ENCODE data around the gene KDM6A. TPM values are rescaled to one million over a fixed set of nuclear protein-coding genes. Genes with fewer than 3 reads are reported as not detected.

The KDM6A gene
- total RNA-seq, 2 experiments from 2014 or later: 24.5 to 24.7 TPM

DNA sequence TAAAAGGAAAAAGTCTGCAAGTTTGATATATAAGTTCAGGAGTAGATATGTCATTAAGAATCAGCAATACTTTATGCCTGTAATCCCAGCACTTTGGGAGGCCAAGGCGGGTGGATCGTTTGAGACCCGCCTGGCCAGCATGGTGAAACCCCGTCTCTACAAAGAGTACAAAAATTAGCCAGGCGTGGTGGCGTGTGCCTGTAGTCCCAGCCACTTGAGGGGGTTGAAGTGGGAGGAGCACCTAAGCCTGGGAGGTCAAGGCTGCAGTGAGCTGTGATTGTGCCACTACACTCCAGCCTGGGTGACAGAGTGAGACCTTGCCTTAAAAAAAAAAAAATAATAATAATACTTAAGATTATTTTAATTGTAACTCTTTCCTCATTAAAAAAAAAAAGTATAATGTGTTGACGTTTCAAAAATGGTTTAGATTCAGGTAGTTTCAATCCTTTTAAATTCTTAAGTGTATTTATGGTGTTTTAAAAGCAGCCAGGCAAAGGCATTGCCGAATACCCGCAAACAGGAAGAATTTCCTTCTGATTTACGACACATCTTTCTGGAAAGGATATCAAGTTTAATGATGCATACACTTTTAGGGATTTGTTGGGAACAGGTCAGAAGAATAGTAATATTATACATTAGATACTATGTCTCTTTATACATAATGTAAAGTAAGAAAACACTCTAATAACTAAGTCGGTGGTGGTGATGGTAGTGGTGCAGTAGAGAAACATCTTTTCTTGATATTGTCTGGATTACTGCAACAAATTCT is 80.9 kb downstream of the KDM6A start:
- ChIA-PET CTCF (no interaction called here), POLR2A (no interaction called here)
- no peak overlapping the region for H3K27ac Mint-ChIP-seq

DNA sequence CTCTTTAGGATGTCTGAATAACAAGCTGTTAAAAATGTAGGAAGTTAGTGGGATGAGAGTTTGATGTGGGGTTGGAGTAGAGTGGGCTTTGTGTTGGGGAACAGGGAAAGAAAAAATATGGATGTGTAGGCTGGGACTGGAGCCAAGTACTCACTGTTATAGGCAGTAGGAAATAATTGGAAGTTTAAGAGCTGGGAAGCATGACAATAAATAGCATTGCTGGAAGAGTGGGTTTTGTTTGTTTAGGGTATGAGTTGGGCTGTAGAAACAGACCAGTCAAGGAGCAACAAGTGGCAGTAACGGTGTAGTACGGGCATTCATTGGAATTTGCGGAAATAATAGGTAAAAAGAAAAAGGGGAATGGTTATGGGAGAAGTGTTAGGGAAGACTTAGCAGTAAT is 81.6 kb downstream of the KDM6A start:
- no peak overlapping the region for H3K27ac Mint-ChIP-seq
- ChIA-PET CTCF (no interaction called here), POLR2A (no interaction called here)
- no peak for DNase-seq
- no peak overlapping the region for H3K4me3 Mint-ChIP-seq
- H3K36me3 Mint-ChIP-seq (ENCODE audit: low read depth): peaks cover 7% of the 10 kb centered on the region
- ATAC-seq: no peak
- H3K9me3 Mint-ChIP-seq (ENCODE audit: insufficient read depth): no peaks in the 10 kb centered on the region
- H3K27me3 Mint-ChIP-seq (ENCODE audit: low read depth): no peaks in the 10 kb centered on the region
- peaks cover 9% of the 10 kb centered on the region for H3K4me1 Mint-ChIP-seq (ENCODE audit: low read depth)

More for the DNA sequence above, 80.9 kb downstream of the KDM6A start:
- peaks cover 9% of the 10 kb centered on the region for H3K4me1 Mint-ChIP-seq (ENCODE audit: low read depth)
- no peaks in the 10 kb centered on the region for H3K9me3 Mint-ChIP-seq (ENCODE audit: insufficient read depth)
- H3K27me3 Mint-ChIP-seq (ENCODE audit: low read depth): no peaks in the 10 kb centered on the region
- ATAC-seq (no peak), DNase-seq (no peak)
- peaks cover 7% of the 10 kb centered on the region for H3K36me3 Mint-ChIP-seq (ENCODE audit: low read depth)
- H3K4me3 Mint-ChIP-seq: no peak overlapping the region

DNA sequence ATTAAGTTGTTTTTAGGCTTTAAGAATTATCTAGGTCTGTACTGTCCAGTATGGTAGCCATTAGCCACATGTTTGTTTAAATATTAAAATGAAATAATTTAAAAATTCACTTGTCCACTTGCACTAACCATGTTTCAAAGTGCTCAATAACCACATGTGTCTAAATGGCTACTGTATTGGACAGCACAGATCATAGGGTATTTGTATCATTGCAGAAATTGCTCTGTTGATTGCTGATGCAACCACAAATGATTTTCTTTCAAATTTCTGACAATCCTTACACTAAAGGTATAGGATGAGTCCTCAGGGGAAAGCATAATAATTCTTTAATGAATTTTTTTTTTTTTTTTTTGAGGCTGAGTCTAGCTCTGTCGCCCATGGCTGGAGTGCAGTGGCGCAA is 84.9 kb downstream of the KDM6A start:
- Mint-ChIP-seq H3K4me3 (no peak overlapping the region), H3K9me3 (ENCODE audit: insufficient read depth) (no peaks in the 10 kb centered on the region), H3K27ac (no peak overlapping the region), H3K27me3 (ENCODE audit: low read depth) (no peaks in the 10 kb centered on the region), H3K4me1 (ENCODE audit: low read depth) (peaks cover 11% of the 10 kb centered on the region), H3K36me3 (ENCODE audit: low read depth) (peaks cover 11% of the 10 kb centered on the region)
- POLR2A ChIA-PET: no interaction called here
- no peak for ATAC-seq
- DNase-seq: no peak
- CTCF ChIA-PET: no interaction called here

DNA sequence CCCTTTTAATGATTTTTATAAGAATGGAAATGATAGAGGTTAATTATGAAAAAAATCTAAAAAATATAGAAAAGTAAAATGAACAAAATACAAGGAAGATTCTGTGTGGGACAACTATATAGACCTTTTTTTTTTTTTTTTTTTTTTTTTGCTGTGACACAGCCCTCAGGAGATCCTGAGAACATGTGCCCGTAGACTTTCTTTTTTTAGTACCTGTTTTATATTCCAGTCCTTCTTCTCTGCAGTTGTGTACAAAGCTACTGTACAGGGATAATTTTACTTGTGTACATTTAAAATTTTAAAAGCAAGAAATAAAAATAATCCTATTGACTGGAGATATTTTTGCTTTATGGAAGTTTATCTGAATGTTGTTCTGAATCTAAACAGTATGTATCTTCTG is 85.5 kb downstream of the KDM6A start:
- Mint-ChIP-seq H3K27ac (no peak overlapping the region), H3K27me3 (ENCODE audit: low read depth) (no peaks in the 10 kb centered on the region), H3K36me3 (ENCODE audit: low read depth) (peaks cover 17% of the 10 kb centered on the region), H3K4me1 (ENCODE audit: low read depth) (peaks cover 11% of the 10 kb centered on the region), H3K4me3 (no peak overlapping the region), H3K9me3 (ENCODE audit: insufficient read depth) (no peaks in the 10 kb centered on the region)
- POLR2A ChIA-PET: no interaction called here
- no peak for DNase-seq
- CTCF ChIA-PET: no interaction called here
- ATAC-seq: no peak

DNA sequence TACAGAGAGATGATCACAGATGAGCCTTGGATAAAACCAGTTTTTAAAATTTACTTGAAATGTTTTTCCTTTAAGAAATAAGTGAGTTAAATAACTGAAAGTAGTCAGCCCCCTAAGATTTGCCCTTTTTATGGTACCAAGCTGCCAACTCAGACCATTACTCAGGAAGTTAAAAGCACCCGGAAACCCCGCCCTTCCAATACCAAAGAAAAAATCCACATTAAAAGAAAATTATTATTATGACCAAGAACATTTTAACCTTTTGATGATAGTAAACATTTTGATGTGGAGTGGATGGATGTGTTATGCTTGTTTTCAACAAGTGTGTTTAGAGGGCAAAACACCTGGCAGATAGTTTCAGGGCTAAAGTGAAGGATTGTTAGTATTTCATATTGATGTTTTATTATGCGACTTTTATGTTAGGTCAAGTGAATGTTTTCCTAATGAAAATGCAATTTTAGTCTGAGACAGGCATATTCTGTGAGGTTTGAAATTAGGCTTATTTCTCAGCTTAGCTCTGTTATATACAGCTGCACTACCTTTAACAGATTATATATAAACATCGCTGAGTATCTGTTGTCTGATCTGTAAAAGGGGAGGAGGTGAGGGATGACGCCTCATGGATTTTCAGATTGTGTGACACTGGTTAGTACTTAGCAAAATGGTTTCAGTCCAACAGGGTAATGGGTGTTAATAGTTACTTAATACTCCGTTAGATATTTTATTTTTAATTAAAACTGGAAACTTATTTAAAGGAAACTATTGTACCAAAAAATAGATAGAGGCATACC is 89.0 kb downstream of the KDM6A start:
- DNase-seq: no peak
- H3K4me1 Mint-ChIP-seq (ENCODE audit: low read depth): peaks cover 16% of the 10 kb centered on the region
- no peaks in the 10 kb centered on the region for H3K27me3 Mint-ChIP-seq (ENCODE audit: low read depth)
- ChIA-PET POLR2A (no interaction called here), CTCF (no interaction called here)
- peaks cover 35% of the 10 kb centered on the region for H3K36me3 Mint-ChIP-seq (ENCODE audit: low read depth)
- H3K9me3 Mint-ChIP-seq (ENCODE audit: insufficient read depth): no peaks in the 10 kb centered on the region
- H3K4me3 Mint-ChIP-seq: no peak overlapping the region
- H3K27ac Mint-ChIP-seq: no peak overlapping the region
- no peak for ATAC-seq

DNA sequence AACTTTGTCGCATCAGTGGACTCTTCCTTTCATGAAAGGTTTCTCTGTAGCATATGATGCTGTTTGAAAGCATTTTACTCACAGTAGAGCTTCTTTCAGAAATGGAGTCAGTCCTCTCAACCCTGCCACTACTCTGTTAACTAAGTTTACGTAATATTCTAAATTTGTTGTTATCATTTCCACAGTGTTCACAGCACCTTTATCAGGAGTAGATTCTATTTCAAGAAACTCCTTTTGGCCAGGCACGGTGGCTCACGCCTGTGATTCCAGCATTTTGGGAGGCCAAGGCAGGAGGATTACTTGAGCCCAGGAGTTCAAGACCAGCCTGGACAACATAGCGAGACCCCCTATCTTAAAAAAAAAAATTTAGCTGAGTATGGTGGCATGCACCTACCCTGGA is 90.0 kb downstream of the KDM6A start:
- DNase-seq (no peak), ATAC-seq (no peak)
- Mint-ChIP-seq H3K27me3 (ENCODE audit: low read depth) (no peaks in the 10 kb centered on the region), H3K27ac (no peak overlapping the region), H3K4me1 (ENCODE audit: low read depth) (peaks cover 24% of the 10 kb centered on the region), H3K4me3 (no peak overlapping the region), H3K9me3 (ENCODE audit: insufficient read depth) (no peaks in the 10 kb centered on the region), H3K36me3 (ENCODE audit: low read depth) (peaks cover 44% of the 10 kb centered on the region)
- POLR2A ChIA-PET: no interaction called here
- CTCF ChIA-PET: no interaction called here

DNA sequence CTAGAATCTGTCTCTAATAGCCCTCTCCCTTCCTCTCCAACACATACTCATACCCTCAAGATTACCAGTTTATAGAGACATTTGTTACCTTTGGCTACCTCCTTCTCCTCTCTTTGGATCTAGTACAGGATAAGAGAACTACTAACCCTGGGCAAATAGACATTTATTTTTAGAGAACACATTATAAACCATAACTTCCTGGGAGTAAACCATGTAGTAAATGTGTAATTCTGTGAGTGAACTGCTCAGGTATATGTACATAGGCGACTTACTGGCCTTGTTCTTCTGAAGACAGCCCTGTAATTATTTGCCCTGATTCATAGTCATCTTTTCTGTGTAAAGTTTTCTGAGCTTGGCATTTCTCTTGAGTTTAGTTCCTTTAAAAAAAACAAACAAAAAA is 94.2 kb downstream of the KDM6A start:
- H3K36me3 Mint-ChIP-seq (ENCODE audit: low read depth): peaks cover 42% of the 10 kb centered on the region
- no peaks in the 10 kb centered on the region for H3K9me3 Mint-ChIP-seq (ENCODE audit: insufficient read depth)
- no peak for DNase-seq
- no peak for ATAC-seq
- H3K4me3 Mint-ChIP-seq: no peak overlapping the region
- peak overlapping the region; percentile 32 for H3K27ac Mint-ChIP-seq
- POLR2A ChIA-PET: no interaction called here
- peaks cover 14% of the 10 kb centered on the region for H3K4me1 Mint-ChIP-seq (ENCODE audit: low read depth)
- CTCF ChIA-PET: no interaction called here
- H3K27me3 Mint-ChIP-seq (ENCODE audit: low read depth): no peaks in the 10 kb centered on the region

DNA sequence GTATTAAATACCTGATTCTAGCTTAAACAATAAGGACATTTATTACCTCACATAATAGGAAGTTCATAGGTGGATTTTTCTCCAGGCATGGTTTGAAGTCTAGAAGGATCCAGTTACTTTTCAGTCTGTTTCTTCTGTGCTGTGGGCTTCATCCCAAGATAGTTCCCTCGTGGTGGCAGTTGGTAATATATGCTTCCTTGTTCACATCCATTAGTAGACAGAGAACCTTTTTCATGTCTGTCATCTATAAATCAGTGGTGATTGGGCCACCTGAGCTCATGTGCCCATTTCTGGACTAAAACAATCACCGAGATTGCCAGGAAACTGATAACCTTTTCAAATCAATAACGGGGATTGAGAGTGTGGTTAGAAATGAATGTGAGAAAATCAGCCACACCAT is 97.7 kb downstream of the KDM6A start:
- Mint-ChIP-seq H3K4me1 (ENCODE audit: low read depth) (peaks cover 21% of the 10 kb centered on the region), H3K9me3 (ENCODE audit: insufficient read depth) (peaks cover 5% of the 10 kb centered on the region), H3K27me3 (ENCODE audit: low read depth) (no peaks in the 10 kb centered on the region), H3K36me3 (ENCODE audit: low read depth) (peaks cover 48% of the 10 kb centered on the region), H3K27ac (no peak overlapping the region), H3K4me3 (no peak overlapping the region)
- ATAC-seq (no peak), DNase-seq (no peak)
- POLR2A ChIA-PET: interaction anchor here (0.7 kb wide), 1 partner anchor 728 kb away, joined by 4 read pairs; no protein-coding TSS in a partner anchor
- CTCF ChIA-PET: no interaction called here

DNA sequence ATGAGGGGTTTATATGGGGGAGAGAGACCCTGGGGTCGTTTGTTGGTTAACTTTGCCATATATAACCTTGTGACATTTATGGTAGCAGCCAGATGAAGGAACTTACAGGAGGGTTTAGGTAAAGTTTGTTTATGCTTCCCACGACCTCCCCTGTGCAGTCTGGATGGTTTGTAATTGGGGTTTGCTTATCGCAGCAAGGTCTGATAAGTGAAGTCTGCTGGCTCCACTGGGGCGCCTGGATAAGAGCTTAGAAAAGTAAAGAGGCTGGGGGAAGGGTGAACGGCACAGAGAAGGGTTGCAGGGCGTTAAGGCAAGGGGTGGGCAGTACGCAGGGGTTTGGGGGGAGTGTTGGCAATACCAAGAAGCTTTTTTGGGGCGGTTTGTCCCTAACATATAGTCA is 98.7 kb downstream of the KDM6A start:
- Mint-ChIP-seq H3K27ac (no peak overlapping the region), H3K4me1 (ENCODE audit: low read depth) (peaks cover 17% of the 10 kb centered on the region), H3K4me3 (no peak overlapping the region), H3K9me3 (ENCODE audit: insufficient read depth) (peaks cover 5% of the 10 kb centered on the region), H3K36me3 (ENCODE audit: low read depth) (peaks cover 48% of the 10 kb centered on the region), H3K27me3 (ENCODE audit: low read depth) (no peaks in the 10 kb centered on the region)
- ATAC-seq: no peak
- DNase-seq: no peak
- CTCF ChIA-PET: no interaction called here
- POLR2A ChIA-PET: no interaction called here

DNA sequence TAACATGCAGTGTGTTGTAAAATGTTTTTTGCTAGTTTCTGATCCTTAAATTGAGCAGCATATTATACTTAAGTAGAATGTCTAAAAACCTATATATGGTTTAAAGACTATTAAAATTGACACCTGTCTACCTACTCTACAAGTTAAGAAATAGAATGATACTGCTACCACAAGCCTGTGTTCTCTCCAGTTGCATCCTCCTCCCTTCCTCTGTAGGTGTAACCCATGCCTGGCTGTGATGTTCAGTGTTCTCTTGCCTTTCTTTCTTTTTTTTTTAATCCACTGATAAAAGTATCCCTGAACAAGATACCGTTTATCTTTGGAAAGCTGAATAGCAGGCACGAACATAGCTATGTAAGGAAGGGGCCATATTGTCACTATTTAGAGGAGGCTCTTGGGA is 99.1 kb downstream of the KDM6A start:
- ChIA-PET CTCF (no interaction called here), POLR2A (no interaction called here)
- Mint-ChIP-seq H3K9me3 (ENCODE audit: insufficient read depth) (peaks cover 5% of the 10 kb centered on the region), H3K4me3 (no peak overlapping the region), H3K36me3 (ENCODE audit: low read depth) (peaks cover 46% of the 10 kb centered on the region), H3K27ac (no peak overlapping the region), H3K4me1 (ENCODE audit: low read depth) (peaks cover 15% of the 10 kb centered on the region), H3K27me3 (ENCODE audit: low read depth) (no peaks in the 10 kb centered on the region)
- no peak for ATAC-seq
- DNase-seq: no peak

DNA sequence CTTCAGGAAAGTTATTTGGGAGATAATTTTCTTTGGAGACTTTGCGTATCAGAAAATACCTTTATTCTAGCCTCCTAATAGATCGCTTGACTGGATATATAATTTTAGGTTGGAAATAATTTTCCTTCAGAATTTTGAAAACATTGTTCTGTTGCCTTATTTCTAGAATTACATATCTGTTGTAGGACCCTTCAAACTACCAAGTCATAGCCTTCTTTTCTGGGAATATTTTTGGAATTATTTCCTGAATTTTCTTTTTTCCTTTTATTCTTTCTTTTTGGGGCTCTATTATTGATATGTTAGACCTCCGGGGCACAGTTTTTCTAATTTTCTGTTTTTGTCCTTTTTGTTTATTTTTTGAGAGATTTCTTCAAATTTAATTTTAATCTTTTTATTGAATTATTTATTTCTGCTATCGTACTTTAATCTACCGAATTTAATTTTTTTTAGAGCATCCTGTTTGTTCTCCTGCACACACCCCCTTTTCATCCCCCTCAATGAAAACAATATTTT is 100.5 kb downstream of the KDM6A start:
- ChIA-PET CTCF (no interaction called here), POLR2A (no interaction called here)
- H3K9me3 Mint-ChIP-seq (ENCODE audit: insufficient read depth): peaks cover 5% of the 10 kb centered on the region
- no peak for ATAC-seq
- no peak overlapping the region for H3K4me3 Mint-ChIP-seq
- H3K27me3 Mint-ChIP-seq (ENCODE audit: low read depth): no peaks in the 10 kb centered on the region
- H3K4me1 Mint-ChIP-seq (ENCODE audit: low read depth): peaks cover 8% of the 10 kb centered on the region
- H3K36me3 Mint-ChIP-seq (ENCODE audit: low read depth): peaks cover 41% of the 10 kb centered on the region
- DNase-seq: no peak
- H3K27ac Mint-ChIP-seq: no peak overlapping the region

DNA sequence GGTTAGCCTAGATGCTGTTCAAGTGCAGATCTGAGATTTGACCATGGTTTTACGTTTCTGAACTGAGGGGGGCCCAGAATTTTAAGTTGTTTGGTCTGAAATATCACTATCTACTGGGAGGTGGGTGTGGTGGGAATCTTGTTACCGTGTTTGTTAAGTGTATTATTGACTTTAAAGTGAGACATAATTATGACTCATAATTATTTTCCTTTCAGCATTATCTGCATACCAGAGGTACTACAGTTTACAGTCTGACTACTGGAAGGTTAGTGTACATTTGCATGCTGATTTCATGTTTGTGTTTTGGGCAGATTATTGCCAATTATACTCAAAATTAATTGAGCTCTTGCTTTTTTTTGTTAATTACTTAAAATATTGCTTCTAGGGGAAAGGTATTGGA is 101.5 kb downstream of the KDM6A start:
- H3K27me3 Mint-ChIP-seq (ENCODE audit: low read depth): no peaks in the 10 kb centered on the region
- no peak overlapping the region for H3K27ac Mint-ChIP-seq
- CTCF ChIA-PET: no interaction called here
- no peak for DNase-seq
- peaks cover 5% of the 10 kb centered on the region for H3K9me3 Mint-ChIP-seq (ENCODE audit: insufficient read depth)
- H3K4me3 Mint-ChIP-seq: no peak overlapping the region
- peaks cover 47% of the 10 kb centered on the region for H3K36me3 Mint-ChIP-seq (ENCODE audit: low read depth)
- POLR2A ChIA-PET: no interaction called here
- peaks cover 8% of the 10 kb centered on the region for H3K4me1 Mint-ChIP-seq (ENCODE audit: low read depth)
- no peak for ATAC-seq

Measured in activated CD8-positive, alpha-beta T cell treated with anti-CD3 and anti-CD28 coated beads, Interleukin-2, amount 10 ng/mL, durations not matched to agents 7 days and 5 days (primary cell).